ENCODE results near the gene FRMD3.

FRMD3 gene

GRCh38 chr9:83410701-83411100 is 127.5 kb downstream of the FRMD3 start:
- Histone ChIP-seq H2AFZ (ENCODE audit: low read depth) (no peak overlapping the region), H3K4me2 (no peak overlapping the region), H3K4me1 (ENCODE audit: low read depth, poor library complexity, severe bottlenecking) (no peaks in the 10 kb centered on the region), H3K4me3 (IDR thresholded peaks at IDR 0.05; ENCODE audit: insufficient read depth, low read depth, low read length) (no peak overlapping the region), H3K27ac (no peak overlapping the region), H3K9ac (no peak overlapping the region), H4K20me1 (ENCODE audit: insufficient read depth) (no peaks in the 10 kb centered on the region), H3K79me2 (ENCODE audit: insufficient read depth, low read depth) (no peaks in the 10 kb centered on the region), H3K27me3 (ENCODE audit: insufficient read depth, low read depth) (no peaks in the 10 kb centered on the region), H3K36me3 (ENCODE audit: insufficient read depth) (no peaks in the 10 kb centered on the region)
- TF ChIP-seq, protein P1, sequence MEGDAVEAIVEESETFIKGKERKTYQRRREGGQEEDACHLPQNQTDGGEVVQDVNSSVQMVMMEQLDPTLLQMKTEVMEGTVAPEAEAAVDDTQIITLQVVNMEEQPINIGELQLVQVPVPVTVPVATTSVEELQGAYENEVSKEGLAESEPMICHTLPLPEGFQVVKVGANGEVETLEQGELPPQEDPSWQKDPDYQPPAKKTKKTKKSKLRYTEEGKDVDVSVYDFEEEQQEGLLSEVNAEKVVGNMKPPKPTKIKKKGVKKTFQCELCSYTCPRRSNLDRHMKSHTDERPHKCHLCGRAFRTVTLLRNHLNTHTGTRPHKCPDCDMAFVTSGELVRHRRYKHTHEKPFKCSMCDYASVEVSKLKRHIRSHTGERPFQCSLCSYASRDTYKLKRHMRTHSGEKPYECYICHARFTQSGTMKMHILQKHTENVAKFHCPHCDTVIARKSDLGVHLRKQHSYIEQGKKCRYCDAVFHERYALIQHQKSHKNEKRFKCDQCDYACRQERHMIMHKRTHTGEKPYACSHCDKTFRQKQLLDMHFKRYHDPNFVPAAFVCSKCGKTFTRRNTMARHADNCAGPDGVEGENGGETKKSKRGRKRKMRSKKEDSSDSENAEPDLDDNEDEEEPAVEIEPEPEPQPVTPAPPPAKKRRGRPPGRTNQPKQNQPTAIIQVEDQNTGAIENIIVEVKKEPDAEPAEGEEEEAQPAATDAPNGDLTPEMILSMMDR (conservative IDR thresholded peaks at IDR 0.05; ENCODE audit: low read depth, low read length): no peak

GRCh38 chr9:83406921-83407320 is 131.3 kb downstream of the FRMD3 start:
- H3K27ac ChIP-seq: no peak overlapping the region
- H3K27me3 ChIP-seq (ENCODE audit: insufficient read depth, low read depth): no peaks in the 10 kb centered on the region
- no peak overlapping the region for H3K9ac ChIP-seq
- H2AFZ ChIP-seq (ENCODE audit: low read depth): no peak overlapping the region
- no peak overlapping the region for H3K4me3 ChIP-seq (IDR thresholded peaks at IDR 0.05; ENCODE audit: insufficient read depth, low read depth, low read length)
- TF ChIP-seq, protein P1 (conservative IDR thresholded peaks at IDR 0.05; ENCODE audit: low read depth, low read length): no peak
- H3K4me2 ChIP-seq: no peak overlapping the region
- H3K79me2 ChIP-seq (ENCODE audit: insufficient read depth, low read depth): no peaks in the 10 kb centered on the region
- no peaks in the 10 kb centered on the region for H3K4me1 ChIP-seq (ENCODE audit: low read depth, poor library complexity, severe bottlenecking)
- H4K20me1 ChIP-seq (ENCODE audit: insufficient read depth): no peaks in the 10 kb centered on the region
- H3K36me3 ChIP-seq (ENCODE audit: insufficient read depth): no peaks in the 10 kb centered on the region

- Histone ChIP-seq H4K20me1 (ENCODE audit: insufficient read depth) (no peaks in the 10 kb centered on the region), H3K4me2 (no peak overlapping the region), H3K4me1 (ENCODE audit: low read depth, poor library complexity, severe bottlenecking) (no peaks in the 10 kb centered on the region)
Observed at GRCh38 chr9:83405759-83406158, 132.4 kb downstream of the FRMD3 start.

GRCh38 chr9:83403527-83404238 is 134.5 kb downstream of the FRMD3 start:
- H2AFZ ChIP-seq (ENCODE audit: low read depth): no peak overlapping the region
- H3K4me3 ChIP-seq (IDR thresholded peaks at IDR 0.05; ENCODE audit: insufficient read depth, low read depth, low read length): no peak overlapping the region
- H3K4me2 ChIP-seq: no peak overlapping the region
- H3K27me3 ChIP-seq (ENCODE audit: insufficient read depth, low read depth): no peaks in the 10 kb centered on the region
- no peaks in the 10 kb centered on the region for H3K36me3 ChIP-seq (ENCODE audit: insufficient read depth)
- H3K4me1 ChIP-seq (ENCODE audit: low read depth, poor library complexity, severe bottlenecking): no peaks in the 10 kb centered on the region
- H4K20me1 ChIP-seq (ENCODE audit: insufficient read depth): no peaks in the 10 kb centered on the region
- TF ChIP-seq, protein P1 (conservative IDR thresholded peaks at IDR 0.05; ENCODE audit: low read depth, low read length): no peak
- no peaks in the 10 kb centered on the region for H3K79me2 ChIP-seq (ENCODE audit: insufficient read depth, low read depth)
- H3K27ac ChIP-seq: no peak overlapping the region
- no peak overlapping the region for H3K9ac ChIP-seq

More at GRCh38 chr9:83405759-83406158, 132.4 kb downstream of the FRMD3 start:
- TF ChIP-seq, protein P1 (conservative IDR thresholded peaks at IDR 0.05; ENCODE audit: low read depth, low read length): no peak
- Histone ChIP-seq H3K36me3 (ENCODE audit: insufficient read depth) (no peaks in the 10 kb centered on the region), H3K27ac (no peak overlapping the region), H2AFZ (ENCODE audit: low read depth) (no peak overlapping the region), H3K27me3 (ENCODE audit: insufficient read depth, low read depth) (no peaks in the 10 kb centered on the region), H3K79me2 (ENCODE audit: insufficient read depth, low read depth) (no peaks in the 10 kb centered on the region), H3K4me3 (IDR thresholded peaks at IDR 0.05; ENCODE audit: insufficient read depth, low read depth, low read length) (no peak overlapping the region), H3K9ac (no peak overlapping the region)

Data from KMS-11 (cell line).